WTC11 (cell line): Measurements from ENCODE around the gene COPB2.

Experiments
- NFATC4 ChIP-seq: fragments of 250-450 bp; sonication (Bioruptor Pico); IDR thresholded peaks from 2 replicates; pipeline ENCODE4 v1.9.0; 2021; ENCODE audit warnings: mild to moderate bottlenecking
- TF ChIP-seq, protein P1 (sequence below): fragments of 200-600 bp; IDR thresholded peaks from 2 replicates; pipeline ENCODE4 v1.8.0; 2022; ENCODE audit warnings: antibody characterized with exemption
- TF ChIP-seq, protein P2 (sequence below): sonication (generic); formaldehyde crosslinking; IDR thresholded peaks from 2 replicates; pipeline ENCODE4 v1.8.0; 2023; ENCODE audit warnings: mild to moderate bottlenecking, missing genetic modification reagents
- TF ChIP-seq, protein P3 (sequence below): sonication (generic); formaldehyde crosslinking; IDR thresholded peaks from 2 replicates; pipeline ENCODE4 v1.8.1; 2022; ENCODE audit warnings: low read depth, missing genetic modification reagents, borderline replicate concordance
- TF ChIP-seq, protein P4 (sequence below): sonication (generic); formaldehyde crosslinking; IDR thresholded peaks from 2 replicates; pipeline ENCODE4 v1.8.1; 2022; ENCODE audit warnings: mild to moderate bottlenecking, moderate library complexity, missing genetic modification reagents
- TF ChIP-seq, protein P5 (sequence below): sonication (generic); formaldehyde crosslinking; IDR thresholded peaks from 2 replicates; pipeline ENCODE4 v1.8.0; 2022; ENCODE audit warnings: mild to moderate bottlenecking, missing genetic modification reagents
- TF ChIP-seq, protein P6 (sequence below): sonication (generic); formaldehyde crosslinking; IDR thresholded peaks from 2 replicates; pipeline ENCODE4 v1.8.1; 2023; ENCODE audit warnings: mild to moderate bottlenecking, missing genetic modification reagents, moderate library complexity

DNA sequence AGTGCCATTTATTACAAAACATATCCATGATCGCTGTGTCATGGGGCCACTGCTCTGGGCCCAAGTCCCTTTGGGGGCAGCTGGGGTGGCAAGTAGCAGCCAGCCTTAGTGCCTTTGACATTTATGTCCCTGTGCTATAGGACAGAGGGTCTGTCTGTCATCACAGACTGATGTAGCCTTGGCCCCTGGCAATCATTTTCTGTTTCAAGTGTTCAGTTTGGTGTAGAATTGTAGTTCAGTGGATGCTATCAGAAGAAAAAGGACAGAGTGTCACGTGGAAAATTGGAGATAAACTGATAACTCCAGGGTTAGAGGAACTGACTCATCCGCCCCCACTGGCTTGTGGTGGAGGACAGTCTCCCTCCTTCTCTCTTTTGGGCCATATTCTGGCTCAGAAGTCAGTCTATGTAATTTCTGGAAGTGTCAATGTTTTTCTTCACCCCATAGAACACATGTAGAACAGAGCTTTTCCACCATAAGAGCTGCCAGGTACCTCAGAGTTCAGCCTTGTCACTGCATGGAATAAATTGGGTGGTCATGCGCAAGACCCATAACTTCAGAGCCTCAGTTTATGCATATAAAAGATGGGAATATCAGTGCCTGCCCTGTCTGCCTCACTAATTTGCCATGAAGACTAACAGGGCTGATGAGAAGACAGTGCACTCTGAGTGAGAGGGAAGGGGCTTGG, 50.1 kb downstream of the COPB2 start:
- TF ChIP-seq, protein P1, sequence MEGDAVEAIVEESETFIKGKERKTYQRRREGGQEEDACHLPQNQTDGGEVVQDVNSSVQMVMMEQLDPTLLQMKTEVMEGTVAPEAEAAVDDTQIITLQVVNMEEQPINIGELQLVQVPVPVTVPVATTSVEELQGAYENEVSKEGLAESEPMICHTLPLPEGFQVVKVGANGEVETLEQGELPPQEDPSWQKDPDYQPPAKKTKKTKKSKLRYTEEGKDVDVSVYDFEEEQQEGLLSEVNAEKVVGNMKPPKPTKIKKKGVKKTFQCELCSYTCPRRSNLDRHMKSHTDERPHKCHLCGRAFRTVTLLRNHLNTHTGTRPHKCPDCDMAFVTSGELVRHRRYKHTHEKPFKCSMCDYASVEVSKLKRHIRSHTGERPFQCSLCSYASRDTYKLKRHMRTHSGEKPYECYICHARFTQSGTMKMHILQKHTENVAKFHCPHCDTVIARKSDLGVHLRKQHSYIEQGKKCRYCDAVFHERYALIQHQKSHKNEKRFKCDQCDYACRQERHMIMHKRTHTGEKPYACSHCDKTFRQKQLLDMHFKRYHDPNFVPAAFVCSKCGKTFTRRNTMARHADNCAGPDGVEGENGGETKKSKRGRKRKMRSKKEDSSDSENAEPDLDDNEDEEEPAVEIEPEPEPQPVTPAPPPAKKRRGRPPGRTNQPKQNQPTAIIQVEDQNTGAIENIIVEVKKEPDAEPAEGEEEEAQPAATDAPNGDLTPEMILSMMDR = no peak
- TF ChIP-seq NFATC4 (CRISPR knock-in tag) = no peak
- TF ChIP-seq, protein P2, sequence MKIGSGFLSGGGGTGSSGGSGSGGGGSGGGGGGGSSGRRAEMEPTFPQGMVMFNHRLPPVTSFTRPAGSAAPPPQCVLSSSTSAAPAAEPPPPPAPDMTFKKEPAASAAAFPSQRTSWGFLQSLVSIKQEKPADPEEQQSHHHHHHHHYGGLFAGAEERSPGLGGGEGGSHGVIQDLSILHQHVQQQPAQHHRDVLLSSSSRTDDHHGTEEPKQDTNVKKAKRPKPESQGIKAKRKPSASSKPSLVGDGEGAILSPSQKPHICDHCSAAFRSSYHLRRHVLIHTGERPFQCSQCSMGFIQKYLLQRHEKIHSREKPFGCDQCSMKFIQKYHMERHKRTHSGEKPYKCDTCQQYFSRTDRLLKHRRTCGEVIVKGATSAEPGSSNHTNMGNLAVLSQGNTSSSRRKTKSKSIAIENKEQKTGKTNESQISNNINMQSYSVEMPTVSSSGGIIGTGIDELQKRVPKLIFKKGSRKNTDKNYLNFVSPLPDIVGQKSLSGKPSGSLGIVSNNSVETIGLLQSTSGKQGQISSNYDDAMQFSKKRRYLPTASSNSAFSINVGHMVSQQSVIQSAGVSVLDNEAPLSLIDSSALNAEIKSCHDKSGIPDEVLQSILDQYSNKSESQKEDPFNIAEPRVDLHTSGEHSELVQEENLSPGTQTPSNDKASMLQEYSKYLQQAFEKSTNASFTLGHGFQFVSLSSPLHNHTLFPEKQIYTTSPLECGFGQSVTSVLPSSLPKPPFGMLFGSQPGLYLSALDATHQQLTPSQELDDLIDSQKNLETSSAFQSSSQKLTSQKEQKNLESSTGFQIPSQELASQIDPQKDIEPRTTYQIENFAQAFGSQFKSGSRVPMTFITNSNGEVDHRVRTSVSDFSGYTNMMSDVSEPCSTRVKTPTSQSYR (CRISPR knock-in tag) = no peak
- TF ChIP-seq, protein P3, sequence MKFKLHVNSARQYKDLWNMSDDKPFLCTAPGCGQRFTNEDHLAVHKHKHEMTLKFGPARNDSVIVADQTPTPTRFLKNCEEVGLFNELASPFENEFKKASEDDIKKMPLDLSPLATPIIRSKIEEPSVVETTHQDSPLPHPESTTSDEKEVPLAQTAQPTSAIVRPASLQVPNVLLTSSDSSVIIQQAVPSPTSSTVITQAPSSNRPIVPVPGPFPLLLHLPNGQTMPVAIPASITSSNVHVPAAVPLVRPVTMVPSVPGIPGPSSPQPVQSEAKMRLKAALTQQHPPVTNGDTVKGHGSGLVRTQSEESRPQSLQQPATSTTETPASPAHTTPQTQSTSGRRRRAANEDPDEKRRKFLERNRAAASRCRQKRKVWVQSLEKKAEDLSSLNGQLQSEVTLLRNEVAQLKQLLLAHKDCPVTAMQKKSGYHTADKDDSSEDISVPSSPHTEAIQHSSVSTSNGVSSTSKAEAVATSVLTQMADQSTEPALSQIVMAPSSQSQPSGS (CRISPR knock-in tag) = no peak
- TF ChIP-seq, protein P4, sequence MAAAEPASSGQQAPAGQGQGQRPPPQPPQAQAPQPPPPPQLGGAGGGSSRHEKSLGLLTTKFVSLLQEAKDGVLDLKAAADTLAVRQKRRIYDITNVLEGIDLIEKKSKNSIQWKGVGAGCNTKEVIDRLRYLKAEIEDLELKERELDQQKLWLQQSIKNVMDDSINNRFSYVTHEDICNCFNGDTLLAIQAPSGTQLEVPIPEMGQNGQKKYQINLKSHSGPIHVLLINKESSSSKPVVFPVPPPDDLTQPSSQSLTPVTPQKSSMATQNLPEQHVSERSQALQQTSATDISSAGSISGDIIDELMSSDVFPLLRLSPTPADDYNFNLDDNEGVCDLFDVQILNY (CRISPR knock-in tag) = no peak
- TF ChIP-seq, protein P5, sequence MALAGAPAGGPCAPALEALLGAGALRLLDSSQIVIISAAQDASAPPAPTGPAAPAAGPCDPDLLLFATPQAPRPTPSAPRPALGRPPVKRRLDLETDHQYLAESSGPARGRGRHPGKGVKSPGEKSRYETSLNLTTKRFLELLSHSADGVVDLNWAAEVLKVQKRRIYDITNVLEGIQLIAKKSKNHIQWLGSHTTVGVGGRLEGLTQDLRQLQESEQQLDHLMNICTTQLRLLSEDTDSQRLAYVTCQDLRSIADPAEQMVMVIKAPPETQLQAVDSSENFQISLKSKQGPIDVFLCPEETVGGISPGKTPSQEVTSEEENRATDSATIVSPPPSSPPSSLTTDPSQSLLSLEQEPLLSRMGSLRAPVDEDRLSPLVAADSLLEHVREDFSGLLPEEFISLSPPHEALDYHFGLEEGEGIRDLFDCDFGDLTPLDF (CRISPR knock-in tag) = no peak
- TF ChIP-seq, protein P6, sequence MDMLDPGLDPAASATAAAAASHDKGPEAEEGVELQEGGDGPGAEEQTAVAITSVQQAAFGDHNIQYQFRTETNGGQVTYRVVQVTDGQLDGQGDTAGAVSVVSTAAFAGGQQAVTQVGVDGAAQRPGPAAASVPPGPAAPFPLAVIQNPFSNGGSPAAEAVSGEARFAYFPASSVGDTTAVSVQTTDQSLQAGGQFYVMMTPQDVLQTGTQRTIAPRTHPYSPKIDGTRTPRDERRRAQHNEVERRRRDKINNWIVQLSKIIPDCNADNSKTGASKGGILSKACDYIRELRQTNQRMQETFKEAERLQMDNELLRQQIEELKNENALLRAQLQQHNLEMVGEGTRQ (CRISPR knock-in tag) = no peak
